Neural cell (in vitro differentiated cells): ENCODE results near the gene HAUS3. TPM values are rescaled to one million over a fixed set of nuclear protein-coding genes. Genes with fewer than 3 reads are reported as not detected.

Experiments
- H2AFZ ChIP-seq: fragments of 200-600, 300-800 bp; sonication (generic), shearing (Covaris generic); 2 replicates; pipeline ENCODE4 v1.6.0; 2014; ENCODE audit warnings: low read depth, mild to moderate bottlenecking, antibody characterized with exemption, low read length, moderate library complexity
- H3F3A ChIP-seq: fragments of 200-600 bp; shearing (Covaris generic); 2 replicates; pipeline ENCODE4 v1.6.1; 2016; ENCODE audit warnings: mild to moderate bottlenecking, moderate library complexity, mixed read lengths, antibody characterized with exemption, low read length; ENCODE audit not compliant: insufficient read depth, poor library complexity, severe bottlenecking
- H3K27ac ChIP-seq: fragments of 200-600, 300-800 bp; sonication (generic), shearing (Covaris generic); 2 replicates; pipeline ENCODE4 v1.5.1; 2014; ENCODE audit warnings: mild to moderate bottlenecking, low read length, moderate library complexity
- H3K27me3 ChIP-seq: fragments of 300-800, 200-600 bp; sonication (generic), shearing (Covaris generic); 2 replicates; pipeline ENCODE4 v1.6.0; 2014; ENCODE audit warnings: mild to moderate bottlenecking, low read depth, low read length, moderate library complexity; ENCODE audit not compliant: insufficient read depth
- H3K36me3 ChIP-seq: fragments of 300-800, 200-600 bp; sonication (generic), shearing (Covaris generic); 2 replicates; pipeline ENCODE4 v1.5.1; 2014; ENCODE audit warnings: mild to moderate bottlenecking, antibody characterized with exemption, low read length, moderate library complexity; ENCODE audit not compliant: insufficient read depth
- H3K4me2 ChIP-seq: fragments of 300-800, 200-600 bp; sonication (generic), shearing (Covaris generic); 2 replicates; pipeline ENCODE4 v1.6.0; 2014; ENCODE audit warnings: mild to moderate bottlenecking, low read length
- H3K4me3 ChIP-seq: fragments of 300-800, 200-600 bp; sonication (generic), shearing (Covaris generic); 2 replicates; pipeline ENCODE4 v1.5.1; 2014; ENCODE audit warnings: mild to moderate bottlenecking, low read length, moderate library complexity
- H3K79me2 ChIP-seq: fragments of 200-600 bp; shearing (Covaris generic); replicated peaks from 2 replicates; pipeline ENCODE4 v1.6.0; 2014; ENCODE audit warnings: mild to moderate bottlenecking, low read length, moderate library complexity; ENCODE audit not compliant: insufficient read depth
- H3K9ac ChIP-seq: fragments of 300-800, 200-600 bp; sonication (generic), shearing (Covaris generic); 2 replicates; pipeline ENCODE4 v1.6.1; 2016; ENCODE audit warnings: mild to moderate bottlenecking, low read length, mixed read lengths
- H3K9me2 ChIP-seq: fragments of 200-600 bp; shearing (Covaris generic); 2 replicates; pipeline ENCODE4 v1.6.1; 2016; ENCODE audit warnings: mild to moderate bottlenecking, low read length, mixed read lengths; ENCODE audit not compliant: insufficient read depth
- H3K9me3 ChIP-seq: fragments of 200-600, 300-800 bp; sonication (generic), shearing (Covaris generic); 2 replicates; pipeline ENCODE4 v1.6.1; 2016; ENCODE audit warnings: mild to moderate bottlenecking, mixed run types, low read length, moderate library complexity, mixed read lengths
- H4K20me1 ChIP-seq: fragments of 200-600 bp; shearing (Covaris generic); 2 replicates; pipeline ENCODE4 v1.6.1; 2016; ENCODE audit warnings: mild to moderate bottlenecking, mixed run types; ENCODE audit not compliant: insufficient read depth
- EP300 ChIP-seq: fragments of 450-650 bp; conservative IDR thresholded peaks from 2 replicates; pipeline ENCODE4 v1.6.1; 2014; ENCODE audit warnings: antibody characterized with exemption, mild to moderate bottlenecking, moderate library complexity; ENCODE audit not compliant: poor library complexity, severe bottlenecking
- EZH2 ChIP-seq: fragments of 200-600, 300-800 bp; shearing (Covaris generic), sonication (generic); IDR thresholded peaks from 2 replicates; pipeline ENCODE4 v1.6.1; 2014; ENCODE audit warnings: antibody characterized with exemption, low read length, borderline replicate concordance, mild to moderate bottlenecking; ENCODE audit not compliant: insufficient read depth, poor library complexity, severe bottlenecking
- MXI1 ChIP-seq: fragments of 450-650 bp; conservative IDR thresholded peaks from 2 replicates; pipeline ENCODE4 v1.6.1; 2014; ENCODE audit warnings: antibody characterized with exemption, mild to moderate bottlenecking; ENCODE audit not compliant: poor library complexity, severe bottlenecking
- POLR2AphosphoS5 ChIP-seq: IDR thresholded peaks from 2 replicates; pipeline ENCODE4 v1.6.1; 2012
- RAD21 ChIP-seq: fragments of 450-650 bp; conservative IDR thresholded peaks from 2 replicates; pipeline ENCODE4 v1.6.1; 2014; ENCODE audit warnings: antibody characterized with exemption, mild to moderate bottlenecking, moderate library complexity
- SMC3 ChIP-seq: fragments of 450-650 bp; conservative IDR thresholded peaks from 2 replicates; pipeline ENCODE4 v1.6.1; 2014; ENCODE audit warnings: antibody characterized with exemption, mild to moderate bottlenecking, moderate library complexity; ENCODE audit not compliant: poor library complexity
- TAF1 ChIP-seq: IDR thresholded peaks from 2 replicates; pipeline ENCODE4 v1.6.1; 2012; ENCODE audit warnings: low read depth
- polyA plus RNA-seq: library from polyadenylated mRNA; depleted of rRNA; stranded (reverse); fragments of >200 nt; gene quantifications from 2 replicates; pipeline ENCODE4 v1.2.3, GENCODE V29; 2014
- TF ChIP-seq, protein P1 (sequence below): IDR thresholded peaks from 2 replicates; pipeline ENCODE4 v1.6.1; 2012; ENCODE audit warnings: borderline replicate concordance
- TF ChIP-seq, protein P2 (sequence below): fragments of 450-650 bp; IDR thresholded peaks from 2 replicates; pipeline ENCODE4 v1.5.1; 2014; ENCODE audit warnings: antibody characterized with exemption, mild to moderate bottlenecking, moderate library complexity; ENCODE audit not compliant: poor library complexity, severe bottlenecking

HAUS3 gene
- polyA plus RNA-seq, 1 donor from 2014 or later = 34.2 TPM

DNA sequence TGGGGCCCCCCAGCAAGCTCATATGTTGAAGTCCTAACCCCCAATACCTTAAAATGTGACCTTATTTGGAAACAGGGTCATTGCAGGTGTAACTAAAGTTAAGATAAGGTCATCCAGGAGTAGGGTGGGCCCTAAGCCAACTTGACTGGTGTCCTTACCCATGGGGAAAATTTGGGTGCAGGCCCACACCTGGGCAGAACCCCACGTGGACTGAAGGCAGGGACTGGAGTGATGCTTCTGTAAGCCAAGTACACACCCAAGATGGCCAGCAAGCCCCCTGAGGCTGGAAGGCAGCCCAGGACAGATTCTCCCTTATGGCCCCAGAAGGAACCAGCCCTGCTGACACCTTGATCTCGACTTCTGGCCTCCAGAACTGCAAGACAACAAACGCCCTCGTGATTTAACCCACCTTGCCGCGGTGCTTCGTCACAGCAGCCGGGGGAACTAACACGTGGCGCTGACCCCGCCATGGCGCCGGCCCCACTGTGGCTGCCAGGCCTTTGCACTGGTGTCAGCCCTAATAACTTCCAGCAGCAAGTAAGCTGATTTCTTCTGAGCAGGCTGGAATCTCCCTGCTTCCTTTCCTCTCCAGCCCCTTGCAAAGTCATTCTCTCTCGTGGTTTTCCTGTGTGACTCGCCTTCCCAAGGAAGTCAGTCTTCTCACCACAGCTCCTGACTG is 43.2 kb upstream of the HAUS3 start:
- Histone ChIP-seq H3K79me2 (no peaks in the 10 kb centered on the region), H3K4me2 (no peak overlapping the region), H4K20me1 (no peaks in the 10 kb centered on the region), H3K36me3 (no peaks in the 10 kb centered on the region), H3K27me3 (no peaks in the 10 kb centered on the region), H3K27ac (no peak overlapping the region), H3K4me3 (no peak overlapping the region), H3K9me3 (no peaks in the 10 kb centered on the region), H3K9ac (no peak overlapping the region), H3K9me2 (no peaks in the 10 kb centered on the region), H2AFZ (no peak overlapping the region), H3F3A (no peaks in the 10 kb centered on the region)
- TF ChIP-seq, protein P1, sequence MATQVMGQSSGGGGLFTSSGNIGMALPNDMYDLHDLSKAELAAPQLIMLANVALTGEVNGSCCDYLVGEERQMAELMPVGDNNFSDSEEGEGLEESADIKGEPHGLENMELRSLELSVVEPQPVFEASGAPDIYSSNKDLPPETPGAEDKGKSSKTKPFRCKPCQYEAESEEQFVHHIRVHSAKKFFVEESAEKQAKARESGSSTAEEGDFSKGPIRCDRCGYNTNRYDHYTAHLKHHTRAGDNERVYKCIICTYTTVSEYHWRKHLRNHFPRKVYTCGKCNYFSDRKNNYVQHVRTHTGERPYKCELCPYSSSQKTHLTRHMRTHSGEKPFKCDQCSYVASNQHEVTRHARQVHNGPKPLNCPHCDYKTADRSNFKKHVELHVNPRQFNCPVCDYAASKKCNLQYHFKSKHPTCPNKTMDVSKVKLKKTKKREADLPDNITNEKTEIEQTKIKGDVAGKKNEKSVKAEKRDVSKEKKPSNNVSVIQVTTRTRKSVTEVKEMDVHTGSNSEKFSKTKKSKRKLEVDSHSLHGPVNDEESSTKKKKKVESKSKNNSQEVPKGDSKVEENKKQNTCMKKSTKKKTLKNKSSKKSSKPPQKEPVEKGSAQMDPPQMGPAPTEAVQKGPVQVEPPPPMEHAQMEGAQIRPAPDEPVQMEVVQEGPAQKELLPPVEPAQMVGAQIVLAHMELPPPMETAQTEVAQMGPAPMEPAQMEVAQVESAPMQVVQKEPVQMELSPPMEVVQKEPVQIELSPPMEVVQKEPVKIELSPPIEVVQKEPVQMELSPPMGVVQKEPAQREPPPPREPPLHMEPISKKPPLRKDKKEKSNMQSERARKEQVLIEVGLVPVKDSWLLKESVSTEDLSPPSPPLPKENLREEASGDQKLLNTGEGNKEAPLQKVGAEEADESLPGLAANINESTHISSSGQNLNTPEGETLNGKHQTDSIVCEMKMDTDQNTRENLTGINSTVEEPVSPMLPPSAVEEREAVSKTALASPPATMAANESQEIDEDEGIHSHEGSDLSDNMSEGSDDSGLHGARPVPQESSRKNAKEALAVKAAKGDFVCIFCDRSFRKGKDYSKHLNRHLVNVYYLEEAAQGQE = no peak
- TF ChIP-seq POLR2AphosphoS5 (no peak), RAD21 (no peak), EZH2 (no peak), TAF1 (no peak), EP300 (no peak), MXI1 (no peak), SMC3 (no peak)
- TF ChIP-seq, protein P2, sequence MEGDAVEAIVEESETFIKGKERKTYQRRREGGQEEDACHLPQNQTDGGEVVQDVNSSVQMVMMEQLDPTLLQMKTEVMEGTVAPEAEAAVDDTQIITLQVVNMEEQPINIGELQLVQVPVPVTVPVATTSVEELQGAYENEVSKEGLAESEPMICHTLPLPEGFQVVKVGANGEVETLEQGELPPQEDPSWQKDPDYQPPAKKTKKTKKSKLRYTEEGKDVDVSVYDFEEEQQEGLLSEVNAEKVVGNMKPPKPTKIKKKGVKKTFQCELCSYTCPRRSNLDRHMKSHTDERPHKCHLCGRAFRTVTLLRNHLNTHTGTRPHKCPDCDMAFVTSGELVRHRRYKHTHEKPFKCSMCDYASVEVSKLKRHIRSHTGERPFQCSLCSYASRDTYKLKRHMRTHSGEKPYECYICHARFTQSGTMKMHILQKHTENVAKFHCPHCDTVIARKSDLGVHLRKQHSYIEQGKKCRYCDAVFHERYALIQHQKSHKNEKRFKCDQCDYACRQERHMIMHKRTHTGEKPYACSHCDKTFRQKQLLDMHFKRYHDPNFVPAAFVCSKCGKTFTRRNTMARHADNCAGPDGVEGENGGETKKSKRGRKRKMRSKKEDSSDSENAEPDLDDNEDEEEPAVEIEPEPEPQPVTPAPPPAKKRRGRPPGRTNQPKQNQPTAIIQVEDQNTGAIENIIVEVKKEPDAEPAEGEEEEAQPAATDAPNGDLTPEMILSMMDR = no peak

DNA sequence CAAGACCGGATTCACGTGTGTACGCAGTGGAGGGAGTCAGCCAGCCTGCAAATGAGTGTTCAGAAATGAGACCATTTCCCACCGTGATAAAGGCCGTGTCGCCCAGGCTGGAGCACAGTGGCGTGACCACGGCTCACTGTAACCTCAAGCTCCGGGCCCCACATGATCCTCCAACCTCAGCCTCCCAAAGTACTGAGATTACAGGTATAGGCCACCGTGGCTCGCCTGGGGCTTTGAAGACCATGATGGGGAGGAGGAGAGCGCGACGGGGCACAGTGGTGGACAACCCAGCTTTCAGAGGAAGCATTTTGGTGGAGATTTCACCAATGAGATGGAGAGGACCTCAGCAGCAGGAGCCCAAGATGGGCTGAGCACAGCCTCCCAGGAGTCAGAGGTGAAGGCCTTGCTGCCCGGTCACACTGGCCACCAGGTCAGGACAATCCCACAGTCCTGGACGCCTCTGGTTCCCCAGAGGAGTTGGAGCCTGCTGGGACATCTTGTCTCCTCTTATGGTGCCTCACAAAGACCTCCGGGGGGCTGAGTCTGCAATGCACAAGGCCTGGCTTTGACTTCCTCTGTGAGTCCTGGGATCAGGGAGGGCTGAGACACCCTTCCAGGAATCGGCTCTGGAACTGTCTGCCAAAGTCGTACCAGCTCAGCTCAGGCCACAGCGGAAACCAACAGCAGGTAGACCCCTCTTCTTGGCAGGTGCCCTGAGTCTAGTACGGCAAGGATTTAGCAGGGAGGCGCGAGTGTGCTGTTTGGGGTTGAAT is 42.4 kb upstream of the HAUS3 start:
- Histone ChIP-seq H3K9me2 (no peaks in the 10 kb centered on the region), H3K79me2 (no peaks in the 10 kb centered on the region), H2AFZ (no peak overlapping the region), H3K4me3 (no peak overlapping the region), H3K36me3 (no peaks in the 10 kb centered on the region), H3K9ac (no peak overlapping the region), H3F3A (no peaks in the 10 kb centered on the region), H3K27me3 (no peaks in the 10 kb centered on the region), H3K9me3 (no peaks in the 10 kb centered on the region), H3K27ac (no peak overlapping the region), H4K20me1 (no peaks in the 10 kb centered on the region), H3K4me2 (no peak overlapping the region)
- TF ChIP-seq TAF1 (no peak), EP300 (no peak), RAD21 (no peak), MXI1 (no peak), POLR2AphosphoS5 (no peak), SMC3 (no peak), EZH2 (no peak)
- TF ChIP-seq, protein P2 = no peak
- TF ChIP-seq, protein P1 = no peak
